HG02571 (cell line): ENCODE results near the gene VAMP3.

Source experiments
- ATAC-seq: cut with Tn5 transposase; IDR thresholded peaks from one replicate; pipeline ENCODE4 v1.9.1; 2021; ENCODE audit warnings: mild to moderate bottlenecking, moderate library complexity; ENCODE audit not compliant: unreplicated experiment

VAMP3 gene, protein sequence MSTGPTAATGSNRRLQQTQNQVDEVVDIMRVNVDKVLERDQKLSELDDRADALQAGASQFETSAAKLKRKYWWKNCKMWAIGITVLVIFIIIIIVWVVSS

DNA sequence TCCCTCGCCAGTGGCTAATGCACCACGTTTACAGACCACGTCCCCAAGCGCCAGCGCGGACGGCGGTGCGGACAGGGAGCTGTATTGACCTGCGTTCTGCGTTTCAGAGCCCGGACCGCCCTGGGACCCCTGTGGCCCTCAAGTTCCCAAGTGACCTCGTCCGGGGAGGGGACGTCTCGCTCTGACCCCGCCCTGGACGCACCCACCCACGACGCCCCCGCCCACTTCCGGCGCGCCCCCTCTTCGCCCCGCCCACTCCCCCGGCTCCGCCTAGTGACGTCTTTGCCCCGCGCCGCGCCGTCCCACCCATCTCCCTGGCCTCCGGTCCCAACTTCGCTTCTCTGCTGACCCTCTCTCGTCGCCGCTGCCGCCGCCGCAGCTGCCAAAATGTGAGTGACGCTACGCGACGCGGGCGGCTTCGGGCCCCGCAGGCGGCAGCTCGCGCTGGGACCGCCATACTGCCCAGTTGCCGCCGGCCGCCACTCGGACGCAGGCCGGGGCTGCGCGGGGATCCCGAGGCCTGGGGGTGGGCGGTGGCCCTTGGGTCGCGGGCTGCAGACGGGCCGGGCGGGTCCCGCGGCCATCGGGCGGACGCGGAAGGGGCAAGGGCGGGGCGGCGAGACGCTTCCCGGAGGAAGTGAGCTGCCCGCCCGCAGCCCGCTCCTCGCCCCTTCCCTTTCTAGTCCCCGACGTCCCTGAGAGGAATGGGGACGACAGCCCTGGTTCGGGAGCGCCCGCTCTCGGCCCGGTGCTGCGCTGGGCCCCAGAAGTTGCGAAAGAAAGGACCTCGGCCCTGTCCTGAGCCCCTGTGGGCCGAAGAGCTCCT lies at the start of gene VAMP3:
VAMP3 (plus strand) TSS at position 300 of the 826 bp plus-strand sequence; CDS start at position 388, 88 bp downstream.
- peak; percentile 76 for ATAC-seq

DNA sequence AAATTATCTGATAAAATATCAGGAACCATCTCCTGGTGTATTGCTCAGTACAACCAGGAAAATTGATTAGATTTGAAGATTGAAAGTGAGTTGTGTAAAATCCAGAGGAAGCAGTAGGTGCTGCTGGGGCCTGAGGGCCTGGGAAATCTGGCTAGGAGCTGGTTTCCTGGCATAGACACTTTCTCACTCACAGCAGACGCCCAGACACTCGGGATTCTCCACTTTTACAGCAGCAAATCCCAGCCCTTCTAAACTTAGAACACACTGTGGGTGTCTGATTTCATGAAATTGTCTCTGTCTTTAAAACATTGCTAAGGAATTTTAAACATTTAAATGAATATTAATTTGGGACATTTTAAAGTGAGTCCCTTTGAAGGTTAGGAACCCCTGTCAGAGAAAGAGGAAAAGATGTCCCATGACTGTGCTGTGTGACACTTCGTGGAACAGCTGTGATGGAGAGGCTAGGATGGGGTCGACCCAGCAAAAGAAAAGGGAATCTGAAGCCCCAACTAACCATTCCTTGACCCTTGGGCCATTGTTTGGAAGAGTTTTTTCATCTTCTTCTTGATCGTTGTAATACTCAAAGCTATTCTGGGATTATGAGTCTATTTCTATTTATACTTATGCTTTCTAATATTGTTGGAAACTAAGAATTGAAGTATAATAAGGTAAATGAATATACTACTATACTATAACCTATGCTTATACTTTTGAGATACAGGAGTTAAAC lies 49.0 kb upstream of the VAMP3 start:
- no peak for ATAC-seq

DNA sequence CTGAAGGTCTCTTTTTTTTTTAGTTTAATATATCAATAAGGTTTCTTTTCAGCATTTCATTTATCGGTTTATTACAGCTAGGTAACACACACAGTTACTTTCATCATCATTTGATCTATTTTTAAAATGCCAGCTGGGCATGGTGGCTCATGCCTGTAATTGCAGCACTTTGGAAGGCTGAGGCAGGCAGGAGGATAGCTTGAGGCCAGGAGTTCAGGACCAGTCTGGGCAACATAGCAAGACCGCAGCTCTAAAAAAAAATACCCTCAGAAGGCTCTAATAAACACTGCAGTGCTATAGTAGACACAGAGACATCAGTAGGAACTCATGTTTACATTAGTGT lies 48.5 kb upstream of the VAMP3 start:
- no peak for ATAC-seq

DNA sequence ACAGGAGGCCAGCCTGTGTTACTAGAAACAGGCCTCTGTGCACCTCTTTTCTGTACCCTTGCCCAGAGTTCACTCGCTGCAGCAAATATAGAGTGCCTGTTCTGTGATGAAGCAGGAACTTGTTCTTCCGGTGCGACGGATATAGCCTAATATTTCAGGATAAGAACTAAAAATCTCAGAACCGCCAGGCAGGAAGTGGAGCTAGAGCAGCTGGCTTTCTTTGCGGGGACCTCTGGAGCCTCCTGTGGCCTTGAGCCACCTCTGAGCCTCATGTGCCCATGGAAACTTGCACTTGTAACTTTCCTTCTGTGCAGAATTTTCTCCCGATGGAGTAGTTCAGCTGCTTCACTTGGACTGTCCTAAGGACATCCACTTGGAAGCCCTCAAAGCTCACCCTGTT lies 44.5 kb upstream of the VAMP3 start:
- ATAC-seq, result no peak

DNA sequence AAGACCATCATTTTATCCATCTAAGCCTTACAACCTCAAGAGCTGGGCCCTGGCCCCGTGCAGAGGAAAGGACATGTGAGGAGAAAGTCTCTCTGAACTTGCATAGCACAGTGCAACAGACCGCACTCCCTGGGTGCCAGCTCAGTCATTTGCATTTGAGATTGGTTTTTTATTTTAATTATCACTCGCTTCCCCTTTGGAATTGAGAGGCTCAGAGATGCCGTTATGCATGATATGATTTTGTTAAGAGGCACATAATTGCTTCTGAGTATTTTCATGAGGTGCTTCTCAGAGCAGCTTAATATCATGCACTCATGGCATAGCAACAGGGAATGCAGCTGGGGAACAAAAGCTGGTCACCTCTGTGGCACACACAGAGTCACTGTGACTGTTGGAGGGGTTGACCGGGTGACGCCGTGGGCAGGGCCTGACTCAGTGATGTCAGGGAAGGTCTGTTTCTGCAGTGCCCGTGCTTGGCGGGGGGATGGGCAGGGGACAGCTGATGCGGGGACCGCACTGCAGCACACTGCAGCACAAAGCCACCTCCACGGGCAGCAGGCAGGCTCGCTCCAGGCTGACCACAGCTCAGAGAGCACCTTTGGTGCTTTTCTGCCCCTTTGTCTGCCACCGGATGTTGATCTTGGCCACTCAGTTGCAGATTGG lies 43.2 kb upstream of the VAMP3 start:
- no peak for ATAC-seq

DNA sequence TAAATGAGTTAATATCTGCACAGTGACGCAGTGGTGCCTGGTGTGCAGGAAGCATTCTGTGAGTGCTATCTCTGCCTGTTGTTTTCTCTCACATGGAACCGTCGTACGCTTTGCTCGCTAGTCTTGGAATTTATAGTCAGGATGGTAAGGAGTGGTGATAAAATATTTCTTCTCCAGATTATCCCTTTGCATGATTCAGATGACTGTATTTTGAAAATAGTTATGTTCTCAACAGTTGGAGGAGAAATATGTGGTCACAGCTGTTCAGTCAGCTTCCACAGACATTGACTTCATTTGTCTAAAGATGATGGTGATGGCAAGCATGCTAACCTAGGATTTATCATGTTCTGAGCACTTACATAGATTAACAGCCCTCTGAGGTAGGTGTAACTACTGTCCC lies 41.3 kb upstream of the VAMP3 start:
- no peak for ATAC-seq

DNA sequence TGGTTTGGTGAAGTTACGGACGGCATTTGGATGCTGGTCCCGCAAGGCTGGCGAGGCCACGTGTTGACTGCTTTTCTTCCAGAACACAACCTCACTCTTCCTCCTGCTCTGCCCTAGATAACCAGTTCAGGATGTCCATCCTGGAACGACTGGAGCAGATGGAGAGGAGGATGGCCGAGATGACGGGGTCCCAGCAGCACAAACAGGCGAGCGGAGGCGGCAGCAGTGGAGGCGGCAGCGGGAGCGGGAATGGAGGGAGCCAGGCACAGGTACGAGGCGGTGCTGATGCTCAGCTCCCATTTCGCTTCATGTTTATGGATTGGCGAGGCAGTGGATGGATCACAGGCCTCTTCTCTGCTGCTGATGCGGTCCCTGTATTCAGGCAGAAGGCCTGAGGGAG lies 38.8 kb upstream of the VAMP3 start:
- no peak for ATAC-seq

DNA sequence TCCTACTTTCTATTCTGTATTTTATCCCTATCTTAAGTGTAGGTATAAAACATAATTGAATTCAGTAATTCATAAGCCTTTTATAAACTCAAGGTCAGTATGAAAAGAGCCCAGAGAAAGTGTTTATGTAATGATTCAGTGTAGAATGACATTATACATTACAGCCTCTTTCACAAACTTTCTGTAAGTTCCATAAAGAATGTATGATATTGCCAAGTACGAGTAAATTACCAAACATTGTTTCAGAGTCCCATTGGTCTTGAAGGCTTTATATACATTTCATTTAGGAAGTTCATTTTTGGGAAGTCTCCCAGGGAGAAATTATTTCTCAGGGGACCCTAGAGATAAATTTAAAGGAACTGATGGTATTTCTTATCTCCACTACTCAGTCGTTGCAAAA lies 37.8 kb upstream of the VAMP3 start:
- no peak for ATAC-seq

DNA sequence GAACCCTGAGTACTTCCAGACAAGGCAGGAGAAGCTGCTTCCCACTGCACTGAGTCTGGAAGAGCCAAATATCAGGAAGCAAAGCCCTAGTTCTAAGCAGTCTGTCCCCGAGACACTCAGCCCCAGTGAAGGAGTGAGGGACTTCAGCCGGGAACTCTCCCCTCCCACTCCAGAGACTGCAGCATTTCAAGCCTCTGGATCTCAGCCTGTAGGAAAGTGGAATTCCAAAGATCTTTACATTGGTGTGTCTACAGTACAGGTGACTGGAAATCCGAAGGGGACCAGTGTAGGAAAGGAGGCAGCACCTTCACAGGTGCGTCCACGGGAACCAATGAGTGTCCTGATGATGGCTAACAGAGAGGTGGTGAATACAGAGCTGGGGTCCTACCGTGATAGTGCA lies 33.1 kb upstream of the VAMP3 start:
- ATAC-seq, result no peak

DNA sequence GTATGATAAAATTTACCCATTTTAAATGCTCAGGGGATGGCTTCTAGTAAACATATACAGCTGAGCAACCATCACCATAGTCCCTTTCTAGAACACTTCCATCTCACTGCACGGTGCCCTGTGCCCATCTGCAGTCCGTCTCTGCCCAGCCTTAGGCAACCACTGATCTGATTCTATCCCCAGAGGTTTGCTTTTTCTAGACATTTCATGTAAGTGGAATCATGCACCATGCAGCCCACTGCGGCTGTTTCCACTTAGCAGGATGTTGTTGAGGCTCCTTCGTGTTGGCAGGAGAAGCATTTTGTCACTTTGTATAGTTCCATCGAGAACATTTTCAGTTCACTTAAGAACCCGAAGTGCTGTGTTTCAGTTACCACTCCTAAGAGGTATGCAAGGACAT lies 27.8 kb upstream of the VAMP3 start:
- ATAC-seq, result no peak

DNA sequence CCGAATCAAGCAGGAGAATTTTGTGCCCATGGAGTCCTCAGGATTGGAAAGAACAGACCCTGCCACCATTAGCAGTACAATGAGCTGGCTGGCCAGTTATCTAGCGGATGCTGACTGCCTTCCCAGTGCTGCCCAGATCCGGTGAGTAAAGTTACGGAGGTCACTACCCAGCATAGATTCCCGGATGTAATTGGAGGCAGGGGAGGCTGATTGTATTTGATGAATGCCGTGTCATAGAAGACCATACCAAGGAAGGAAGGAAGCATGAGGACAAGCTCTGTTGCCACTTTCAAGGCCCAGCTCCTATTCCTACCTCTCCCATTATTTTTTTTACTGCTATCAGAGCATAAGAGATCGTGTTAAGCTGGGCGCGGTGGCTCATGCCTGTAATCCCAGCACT lies 26.2 kb upstream of the VAMP3 start:
- ATAC-seq, result no peak

DNA sequence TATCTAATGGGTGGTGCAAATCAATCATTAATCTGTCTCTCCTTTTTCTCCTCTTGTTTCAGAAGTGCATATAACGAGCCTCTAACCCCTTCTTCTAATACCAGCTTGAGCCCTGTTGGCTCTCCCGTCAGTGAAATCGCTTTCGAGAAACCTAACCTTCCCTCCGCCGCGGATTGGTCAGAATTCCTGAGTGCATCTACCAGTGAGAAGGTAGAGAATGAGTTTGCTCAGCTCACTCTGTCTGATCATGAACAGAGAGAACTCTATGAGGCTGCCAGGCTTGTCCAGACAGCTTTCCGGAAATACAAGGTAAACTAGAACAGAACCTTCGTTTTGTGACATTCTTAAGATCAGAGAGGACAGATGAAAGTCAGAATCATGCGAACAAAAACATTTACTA lies 25.3 kb upstream of the VAMP3 start:
- no peak for ATAC-seq

DNA sequence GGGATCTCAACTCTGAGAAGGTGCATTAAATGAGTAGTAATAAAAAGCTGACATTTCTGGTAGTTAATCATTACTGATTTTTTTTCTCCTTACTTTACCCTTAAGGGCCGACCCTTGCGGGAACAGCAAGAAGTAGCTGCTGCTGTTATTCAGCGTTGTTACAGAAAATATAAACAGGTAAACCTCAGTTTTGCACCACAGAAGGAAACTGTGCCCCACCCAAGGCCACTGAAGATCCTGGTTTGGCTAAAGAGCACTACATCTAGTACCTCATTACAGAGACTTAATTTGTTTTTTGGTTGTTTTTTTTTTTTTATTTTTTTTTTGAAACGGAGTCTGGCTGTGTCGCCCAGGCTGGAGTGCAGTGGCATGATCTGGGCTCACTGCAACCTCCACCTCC lies 23.5 kb upstream of the VAMP3 start:
- no peak for ATAC-seq

DNA sequence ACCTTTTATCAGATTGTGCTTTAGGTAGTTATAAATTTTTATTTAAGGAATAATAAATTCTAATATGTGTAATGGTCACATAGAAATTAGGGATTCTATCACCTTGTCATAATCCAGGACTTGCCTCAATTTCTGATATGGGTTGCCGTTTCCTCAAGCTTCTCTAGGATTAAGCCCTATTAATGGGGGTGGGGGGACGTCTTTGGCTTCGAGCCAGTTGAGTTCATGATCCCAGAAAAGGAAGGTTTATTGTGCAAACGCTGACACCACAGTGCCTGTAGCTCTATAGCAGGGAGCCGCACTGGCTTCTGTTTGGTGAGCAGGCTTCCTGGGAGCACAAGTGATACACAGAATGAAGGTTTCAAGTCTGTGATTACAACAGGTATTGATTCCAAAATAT lies 22.0 kb upstream of the VAMP3 start:
- no peak for ATAC-seq

DNA sequence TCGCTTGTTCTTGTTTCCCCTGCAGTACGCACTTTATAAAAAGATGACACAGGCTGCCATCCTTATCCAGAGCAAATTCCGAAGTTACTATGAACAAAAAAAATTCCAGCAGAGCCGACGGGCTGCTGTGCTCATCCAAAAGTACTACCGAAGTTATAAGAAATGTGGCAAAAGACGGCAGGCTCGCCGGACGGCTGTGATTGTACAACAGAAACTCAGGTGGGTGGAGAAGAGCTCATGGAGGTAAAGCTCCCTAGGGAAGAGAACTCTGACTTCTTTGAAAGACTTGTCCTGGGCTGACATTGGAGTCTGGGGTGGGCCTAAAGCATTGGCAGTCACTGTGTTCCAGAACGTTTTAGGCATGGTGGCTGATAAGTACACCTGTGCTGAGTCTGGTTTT lies 19.9 kb upstream of the VAMP3 start:
- no peak for ATAC-seq

DNA sequence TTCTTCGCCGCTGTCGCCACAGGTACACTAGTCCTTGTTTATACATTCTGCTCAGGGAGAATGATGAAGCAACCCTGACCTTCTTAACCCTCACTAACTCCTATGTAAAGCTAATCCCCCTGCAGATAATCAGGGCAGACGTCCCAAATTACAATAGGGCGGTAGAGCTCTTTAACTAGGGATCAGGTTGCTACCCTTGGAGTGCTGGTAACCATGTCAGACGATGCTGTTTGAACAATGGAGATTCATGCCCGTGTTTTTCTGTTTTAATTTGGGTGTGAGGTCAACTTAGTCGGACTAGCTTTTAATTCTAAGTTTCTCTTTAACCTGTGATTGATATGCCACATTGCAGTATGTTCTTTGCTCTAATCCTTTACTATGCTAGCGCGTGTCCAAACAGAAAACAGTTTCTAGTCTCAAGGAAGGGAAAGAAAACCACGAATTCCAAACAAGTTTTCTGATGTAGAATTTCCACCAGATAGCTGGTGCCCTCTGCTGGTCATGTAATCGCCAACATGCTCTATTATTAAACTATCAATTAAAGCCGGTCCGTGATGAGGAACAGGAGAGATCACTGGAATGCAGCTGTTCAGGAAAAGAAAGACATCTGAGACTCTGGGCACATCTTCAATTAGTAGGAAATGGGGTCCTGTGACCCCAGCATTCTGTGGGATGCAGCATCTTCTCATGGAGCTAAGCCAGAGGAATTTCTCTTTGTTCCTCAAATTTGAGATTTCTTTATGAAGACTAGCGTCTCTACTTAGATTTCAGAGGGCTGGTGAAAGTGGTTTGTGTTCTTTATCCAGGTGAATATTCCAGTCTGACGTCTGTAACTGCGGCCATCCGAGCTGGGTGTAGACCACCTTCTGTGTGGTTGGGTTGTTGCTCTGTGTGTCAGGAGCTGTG lies 18.3 kb upstream of the VAMP3 start:
- no peak for ATAC-seq

DNA sequence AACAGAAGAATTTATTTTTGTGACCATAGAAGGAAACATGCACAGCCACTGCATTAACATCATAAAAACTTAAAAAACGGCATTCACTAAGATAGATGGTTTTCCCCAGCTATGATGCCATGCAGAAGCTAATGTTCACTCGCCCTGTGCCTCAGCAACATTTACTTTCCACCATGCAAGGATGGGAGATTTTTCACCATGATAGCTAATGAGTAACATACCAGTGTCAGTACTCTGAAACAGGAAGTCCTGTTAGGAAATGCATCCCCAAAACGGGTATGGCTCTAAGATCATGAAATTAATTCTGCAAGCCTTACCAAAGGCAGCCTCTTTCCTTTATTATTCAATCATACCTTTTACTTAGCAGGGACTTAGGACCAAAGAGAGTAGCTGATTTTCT lies 17.5 kb upstream of the VAMP3 start:
- no peak for ATAC-seq

DNA sequence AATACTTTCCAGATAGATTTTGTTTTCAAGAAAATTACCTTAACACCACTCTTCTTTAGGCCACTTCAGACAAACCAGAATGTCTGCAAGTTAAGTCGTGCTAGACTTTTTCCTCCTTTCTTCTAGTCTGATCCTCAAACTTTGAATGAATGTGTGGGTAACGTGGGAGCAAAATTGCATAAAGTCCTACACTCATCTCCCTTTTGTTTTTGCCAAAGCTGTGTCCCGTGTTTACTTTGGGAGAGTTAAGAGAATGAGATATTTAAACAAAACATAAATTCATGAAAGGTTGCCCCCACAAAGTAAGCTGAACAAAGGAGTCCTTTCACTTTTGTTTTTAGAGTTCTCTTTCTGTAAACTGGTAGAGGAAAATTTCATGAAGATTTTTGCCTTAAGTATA lies 16.9 kb upstream of the VAMP3 start:
- no peak for ATAC-seq

DNA sequence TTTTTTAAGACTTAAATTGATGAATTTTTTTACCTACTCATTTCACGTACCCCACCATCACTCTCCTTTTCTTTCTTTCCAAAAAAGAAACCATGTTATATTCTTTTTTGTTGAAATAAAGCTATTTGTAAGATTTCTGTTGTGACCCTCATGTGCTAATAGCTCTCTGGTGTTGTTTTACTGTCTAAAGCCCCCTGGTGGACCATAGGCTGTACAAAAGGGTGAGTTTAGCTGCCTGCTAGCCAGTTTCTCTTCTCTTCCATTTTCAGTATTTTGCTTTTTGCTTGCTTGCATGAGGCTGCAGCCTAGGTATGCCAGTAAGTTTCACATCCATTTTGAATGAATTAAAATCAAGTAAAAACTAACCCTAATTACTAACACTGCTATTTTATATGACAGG lies 15.6 kb upstream of the VAMP3 start:
- ATAC-seq, result no peak

DNA sequence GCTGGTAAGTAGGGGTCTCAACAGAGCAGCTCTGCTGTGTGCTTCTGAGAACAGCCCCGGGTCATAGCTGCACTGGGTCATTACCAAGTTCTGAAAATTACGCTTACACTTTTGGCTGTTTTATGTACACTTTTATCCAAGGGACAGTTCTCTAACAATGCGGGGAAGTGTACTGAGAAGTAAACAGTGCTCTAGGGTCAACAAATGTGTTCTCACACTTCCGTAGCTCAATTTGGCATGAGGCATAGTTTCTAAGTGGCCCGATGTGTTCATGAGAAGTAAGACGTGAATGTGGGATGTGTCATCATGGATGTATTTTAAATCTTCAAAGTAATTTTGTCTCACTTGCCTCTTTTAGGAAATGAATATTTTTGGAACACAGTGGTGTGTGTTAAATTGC lies 10.9 kb upstream of the VAMP3 start:
- ATAC-seq, result no peak

DNA sequence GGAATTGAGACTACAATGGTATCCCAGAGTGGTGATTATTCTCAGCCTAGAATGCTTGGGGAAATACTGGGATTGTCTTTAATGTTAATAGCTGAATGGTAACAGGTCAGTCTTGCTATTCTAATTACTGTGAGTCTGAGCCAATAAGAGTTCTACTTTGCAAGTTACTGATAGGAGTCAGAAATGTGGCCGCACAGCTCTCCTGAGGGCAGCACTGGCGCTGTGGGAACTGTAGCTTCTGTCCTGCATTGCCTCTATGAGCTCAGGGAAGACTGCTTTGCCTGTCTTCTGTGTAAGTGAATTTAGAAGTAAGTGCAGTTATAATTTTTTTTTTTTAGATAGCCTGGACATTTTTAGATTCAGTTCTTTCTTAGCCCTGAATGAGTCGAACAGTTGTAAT lies 10.0 kb upstream of the VAMP3 start:
- ATAC-seq, result no peak
